Suprapubic skin (tissue), 4 donors: ENCODE data around the gene CIP2A. TPM values are rescaled to one million over a fixed set of nuclear protein-coding genes. Genes with fewer than 3 reads are reported as not detected.

Experiments used
- DNase-seq, 2 donors: peaks; one replicate each; pipeline ENCODE4 v3.0.0-alpha.2; 2019; ENCODE audit warnings: low spot score in 2 of 2
- H3K27ac ChIP-seq: fragments of 200-600 bp; sonication (generic); one replicate; pipeline ENCODE4 v1.5.1; 2019
- H3K27me3 ChIP-seq: fragments of 200-600 bp; sonication (generic); one replicate; pipeline ENCODE4 v1.5.1; 2019
- H3K36me3 ChIP-seq: fragments of 200-600 bp; sonication (generic); one replicate; pipeline ENCODE4 v1.5.1; 2019
- H3K4me1 ChIP-seq: fragments of 200-600 bp; sonication (generic); one replicate; pipeline ENCODE4 v1.5.1; 2019
- H3K4me3 ChIP-seq: fragments of 200-600 bp; sonication (generic); one replicate; pipeline ENCODE4 v1.5.1; 2019; ENCODE audit warnings: mild to moderate bottlenecking
- H3K9me3 ChIP-seq: fragments of 200-600 bp; sonication (generic); one replicate; pipeline ENCODE4 v1.5.1; 2019
- CTCF ChIP-seq, 2 donors: fragments of 200-600 bp in 1 of 2; fragments of 450-650 bp in 1 of 2; sonication (generic) in 1 of 2; IDR thresholded peaks; one replicate each; pipeline ENCODE4 v1.5.1; 2016 to 2019; ENCODE audit warnings: antibody characterized with exemption in 2 of 2, mild to moderate bottlenecking in 1 of 2, moderate library complexity in 1 of 2
- EP300 ChIP-seq: sonication (generic); formaldehyde crosslinking; IDR thresholded peaks from one replicate; pipeline ENCODE4 v1.6.1; 2017; ENCODE audit warnings: antibody characterized with exemption
- POLR2A ChIP-seq, 2 donors: fragments of 450-650 bp; IDR thresholded peaks; one replicate each; pipeline ENCODE4 v1.6.1; 2017; ENCODE audit warnings: antibody characterized with exemption in 2 of 2, mild to moderate bottlenecking in 2 of 2, moderate library complexity in 2 of 2
- POLR2AphosphoS5 ChIP-seq, 3 donors: sonication (generic); formaldehyde crosslinking; IDR thresholded peaks; one replicate each; pipeline ENCODE4 v1.6.1; 2017; ENCODE audit warnings: antibody characterized with exemption in 3 of 3
- WGBS: methylation state at CpG from one replicate; pipeline ENCODE4 v1.1.5; 2018; 5-methylcytosine and 5-hydroxymethylcytosine counted together
- total RNA-seq, 4 donors: library from RNA; depleted of rRNA; stranded (reverse); fragments of >200 nt; gene quantifications; one replicate each; pipeline ENCODE4 v1.1.0, GENCODE V29; 2016

CIP2A gene
- total RNA-seq, 4 donors from 2014 or later: 1.3 to 6.4 (median 2.0) TPM

GRCh38 chr3:108610651-108611050 is 21.4 kb upstream of the CIP2A start:
- H3K4me3 ChIP-seq: no peak overlapping the region
- TF ChIP-seq POLR2A (IDR thresholded peaks at IDR 0.05) (no peak), EP300 (no peak), POLR2AphosphoS5 (IDR thresholded peaks at IDR 0.05) (no peak), CTCF (IDR thresholded peaks at IDR 0.05) (no peak)
- no peaks in the 10 kb centered on the region for H3K27me3 ChIP-seq
- H3K4me1 ChIP-seq: no peaks in the 10 kb centered on the region
- 98% methylated on average over 1 of the region's 1 CpG for WGBS
- no peak overlapping the region for H3K27ac ChIP-seq
- DNase-seq: no peak
- H3K36me3 ChIP-seq: peaks cover 3% of the 10 kb centered on the region
- H3K9me3 ChIP-seq: no peaks in the 10 kb centered on the region

GRCh38 chr3:108608750-108609149 is 19.5 kb upstream of the CIP2A start:
- no peak overlapping the region for H3K27ac ChIP-seq
- DNase-seq: no peak
- H3K9me3 ChIP-seq: no peaks in the 10 kb centered on the region
- H3K4me3 ChIP-seq: no peak overlapping the region
- peaks cover 3% of the 10 kb centered on the region for H3K36me3 ChIP-seq
- 84% methylated on average over 4 of the region's 4 CpGs for WGBS
- TF ChIP-seq POLR2AphosphoS5 (IDR thresholded peaks at IDR 0.05) (no peak), POLR2A (IDR thresholded peaks at IDR 0.05) (no peak), CTCF (IDR thresholded peaks at IDR 0.05) (no peak), EP300 (no peak)
- H3K27me3 ChIP-seq: no peaks in the 10 kb centered on the region
- H3K4me1 ChIP-seq: no peaks in the 10 kb centered on the region

DNA sequence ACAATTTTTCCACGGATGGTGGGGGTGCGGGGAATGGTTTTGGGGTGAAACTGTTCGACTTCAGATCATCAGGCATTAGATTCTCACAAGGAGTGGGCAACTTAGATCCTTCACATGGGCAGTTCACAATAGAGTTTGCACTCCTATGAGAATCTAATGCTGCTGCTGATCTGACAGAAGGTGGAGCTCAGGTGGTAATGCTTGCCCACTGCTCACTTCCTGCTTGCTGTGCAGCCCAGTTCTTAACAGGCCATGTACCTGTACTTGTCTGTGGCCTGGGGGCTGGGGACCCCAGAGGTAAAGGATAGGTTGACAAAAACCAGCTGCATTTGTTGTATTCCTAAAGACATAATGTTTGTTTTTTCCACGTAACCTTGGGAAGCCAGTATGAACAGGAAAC is 16.3 kb upstream of the CIP2A start:
- Histone ChIP-seq H3K27ac (no peak overlapping the region), H3K4me1 (no peaks in the 10 kb centered on the region), H3K27me3 (no peaks in the 10 kb centered on the region), H3K9me3 (no peaks in the 10 kb centered on the region), H3K36me3 (peaks cover 3% of the 10 kb centered on the region), H3K4me3 (no peak overlapping the region)
- DNase-seq: no peak
- TF ChIP-seq EP300 (no peak), CTCF (IDR thresholded peaks at IDR 0.05) (no peak), POLR2AphosphoS5 (IDR thresholded peaks at IDR 0.05) (no peak), POLR2A (IDR thresholded peaks at IDR 0.05) (no peak)
- 75% methylated on average over 4 of the region's 4 CpGs for WGBS

DNA sequence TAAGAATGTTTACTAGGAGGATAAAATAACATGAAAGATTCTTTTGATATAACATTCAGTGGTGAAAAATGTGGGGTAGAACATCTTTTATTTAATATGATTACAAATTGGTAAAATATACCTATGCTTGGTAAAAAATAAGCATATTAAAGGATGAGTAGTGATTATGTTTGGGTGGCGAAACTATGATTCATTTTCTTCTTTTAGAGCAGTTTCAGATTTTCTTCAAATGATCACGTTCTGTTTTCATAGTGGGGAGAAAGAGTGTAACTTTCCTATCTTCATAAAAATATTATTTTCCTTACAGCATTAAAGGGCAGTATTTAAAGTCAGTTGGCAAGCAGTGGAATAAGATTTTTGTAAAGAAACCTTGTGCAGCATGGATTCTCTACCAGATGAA is 15.8 kb upstream of the CIP2A start:
- 91% methylated on average over 2 of the region's 2 CpGs for WGBS
- no peak overlapping the region for H3K4me3 ChIP-seq
- no peaks in the 10 kb centered on the region for H3K27me3 ChIP-seq
- H3K9me3 ChIP-seq: no peaks in the 10 kb centered on the region
- DNase-seq: no peak
- H3K4me1 ChIP-seq: no peaks in the 10 kb centered on the region
- no peaks in the 10 kb centered on the region for H3K36me3 ChIP-seq
- no peak for TF ChIP-seq EP300
- TF ChIP-seq CTCF (IDR thresholded peaks at IDR 0.05): no peak
- no peak for TF ChIP-seq POLR2A (IDR thresholded peaks at IDR 0.05)
- TF ChIP-seq POLR2AphosphoS5 (IDR thresholded peaks at IDR 0.05): no peak
- no peak overlapping the region for H3K27ac ChIP-seq

DNA sequence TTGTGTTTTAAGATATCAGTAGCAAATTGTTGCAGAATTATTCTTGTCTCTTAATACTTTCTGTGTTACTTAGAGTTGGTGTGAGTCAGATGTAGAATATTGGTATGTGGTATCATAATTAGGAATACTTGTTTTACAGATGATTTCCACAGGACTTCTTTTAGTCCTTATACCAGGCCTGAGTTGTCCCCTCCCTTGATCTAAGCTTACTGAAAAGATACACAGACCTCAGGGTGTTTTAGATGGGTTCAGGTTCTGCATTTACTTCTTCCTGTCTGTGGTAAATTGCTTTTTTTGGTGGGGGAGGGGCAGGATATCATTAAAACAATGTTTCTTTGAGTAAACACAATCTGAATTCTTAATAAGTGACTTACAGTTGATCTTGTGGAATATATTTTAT is 14.5 kb upstream of the CIP2A start:
- Histone ChIP-seq H3K27me3 (no peaks in the 10 kb centered on the region), H3K36me3 (no peaks in the 10 kb centered on the region), H3K4me1 (no peaks in the 10 kb centered on the region), H3K4me3 (no peak overlapping the region), H3K27ac (no peak overlapping the region), H3K9me3 (no peaks in the 10 kb centered on the region)
- no peak for DNase-seq
- TF ChIP-seq POLR2A (IDR thresholded peaks at IDR 0.05) (no peak), POLR2AphosphoS5 (IDR thresholded peaks at IDR 0.05) (no peak), EP300 (no peak), CTCF (IDR thresholded peaks at IDR 0.05) (no peak)
